Measurements from ENCODE around the gene KLF5. TPM values are rescaled to one million over a fixed set of nuclear protein-coding genes. Genes with fewer than 3 reads are reported as not detected.

Gene KLF5
- total and polyA plus RNA-seq, 10 of the 15 experiments (the other 5 are each of a cell fraction or from before 2014, with no cell fraction given), result 0.43 to 5.2 (median 1.0) TPM

DNA sequence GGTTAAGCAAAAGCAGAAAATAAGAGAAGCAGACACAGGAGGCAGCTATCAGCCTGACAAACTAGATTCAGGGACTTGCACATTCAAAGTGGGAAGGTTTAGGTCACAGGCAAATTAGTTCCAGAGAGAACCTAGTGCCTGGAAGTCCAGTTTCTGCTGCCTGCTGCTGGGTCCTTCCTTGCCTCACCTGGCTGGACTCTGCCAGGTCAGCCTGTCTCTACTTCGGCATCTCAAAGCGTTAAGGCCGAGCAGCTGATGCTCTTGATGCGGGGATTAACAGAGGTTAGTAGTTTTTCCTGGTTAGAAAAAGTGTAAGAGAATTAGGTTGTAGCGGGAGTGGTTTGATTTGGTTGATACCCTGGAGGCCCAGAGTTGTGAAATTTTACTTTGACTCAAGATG is 52.0 kb downstream of the KLF5 start (continued):
- no peak for TF ChIP-seq BCL3 (IDR thresholded peaks at IDR 0.05; ENCODE audit: borderline replicate concordance, insufficient read depth, low read depth, low read length, poor library complexity, severe bottlenecking)
- no peak for TF ChIP-seq CREB1 (IDR thresholded peaks at IDR 0.05; ENCODE audit: low read depth)
- no peak for TF ChIP-seq SMAD1 (IDR thresholded peaks at IDR 0.05; ENCODE audit: low read depth, partially characterized antibody)

DNA sequence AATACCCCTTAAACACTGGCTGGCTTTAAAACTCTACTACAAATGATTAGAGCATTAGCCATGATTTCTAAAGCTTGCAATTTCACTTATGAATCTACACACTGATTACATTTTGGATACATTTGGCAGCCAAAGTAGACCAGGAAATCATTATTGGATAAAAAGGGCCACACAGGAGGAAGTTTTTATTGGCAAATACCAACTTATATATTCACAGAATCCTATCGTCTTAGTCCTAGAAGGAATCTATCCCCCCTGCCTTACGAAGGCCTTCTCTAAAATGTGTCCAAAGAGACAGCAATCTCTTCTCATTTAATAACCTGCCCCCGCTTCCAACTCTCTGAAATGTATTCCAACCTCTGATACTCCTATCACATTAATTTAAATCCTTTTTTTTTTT is 52.5 kb downstream of the KLF5 start:
- FAIRE-seq, result no peak
- Histone ChIP-seq H3K4me3 (no peak overlapping the region), H3K79me2 (ENCODE audit: control insufficient read depth, insufficient read depth, low read length) (no peaks in the 10 kb centered on the region), H3K36me3 (ENCODE audit: control insufficient read depth in 2 of 2, insufficient read depth in 2 of 2, low read length in 1 of 2) (no peaks in the 10 kb centered on the region), H4K20me1 (ENCODE audit: control insufficient read depth, insufficient read depth) (no peaks in the 10 kb centered on the region), H3K4me2 (ENCODE audit: control insufficient read depth, insufficient read depth) (no peak overlapping the region), H3K27ac (ENCODE audit: control insufficient read depth, insufficient read depth) (no peak overlapping the region), H3K9me3 (replicated peaks; ENCODE audit: control insufficient read depth, insufficient read depth, low read length) (no peaks in the 10 kb centered on the region), H3K4me1 (ENCODE audit: control insufficient read depth, insufficient read depth, low read length) (no peaks in the 10 kb centered on the region), H2AFZ (ENCODE audit: control insufficient read depth, low read depth, low read length) (no peak overlapping the region), H3K27me3 (replicated peaks in 1 of 2; ENCODE audit: control insufficient read depth in 2 of 2, insufficient read depth in 2 of 2, low read length in 1 of 2) (no peaks in the 10 kb centered on the region), H3K9ac (ENCODE audit: control insufficient read depth, insufficient read depth, low read length) (no peak overlapping the region)
- ChIA-PET RAD21 (ENCODE audit: unreplicated experiment) (no interaction called here), SMC1A (ENCODE audit: uncharacterized antibody, unreplicated experiment) (no interaction called here), CTCF (no interaction called here), POLR2A (no interaction called here)
- DNase-seq (ENCODE audit: low read depth, low spot score), result no peak
- BruUV-seq (replicated peaks), result no TSS peak
- 17% methylated on average over 3 of the region's 3 CpGs for WGBS (ENCODE audit: insufficient coverage, insufficient replicate concordance, low lambda C conversion rate, missing lambda C conversion rate)
- in situ Hi-C loops (cut with MboI), result no loop called here
- intact Hi-C loops (cut with micrococcal nuclease; ENCODE audit: unreplicated experiment), result no loop called here
- no peak for ATAC-seq
- TF ChIP-seq MTA2 (IDR thresholded peaks at IDR 0.05; ENCODE audit: low read depth), result no peak
- TF ChIP-seq IRF4 (IDR thresholded peaks at IDR 0.05; ENCODE audit: low read depth, low read length), result no peak
- no peak for TF ChIP-seq RB1 (IDR thresholded peaks at IDR 0.05; ENCODE audit: borderline replicate concordance)
- TF ChIP-seq ZBTB40 (IDR thresholded peaks at IDR 0.05; ENCODE audit: borderline replicate concordance), result no peak
- no peak for TF ChIP-seq BCL3 (IDR thresholded peaks at IDR 0.05; ENCODE audit: borderline replicate concordance, insufficient read depth, low read depth, low read length, poor library complexity, severe bottlenecking)
- TF ChIP-seq MEF2B (IDR thresholded peaks at IDR 0.05; ENCODE audit: partially characterized antibody, poor library complexity, severe bottlenecking), result no peak
- no peak for TF ChIP-seq BMI1 (IDR thresholded peaks at IDR 0.05; ENCODE audit: borderline replicate concordance)
- no peak for TF ChIP-seq USF2 (IDR thresholded peaks at IDR 0.05; ENCODE audit: borderline replicate concordance, low read depth, low read length)
- TF ChIP-seq CBX5 (IDR thresholded peaks at IDR 0.05; ENCODE audit: low read depth), result no peak
- TF ChIP-seq LARP7 (IDR thresholded peaks at IDR 0.05), result no peak
- TF ChIP-seq PAX8 (IDR thresholded peaks at IDR 0.05), result no peak

Data from GM12878 (cell line).